Peyer's patch (tissue), 4 donors: ENCODE results near the gene SCCPDH. TPM values are rescaled to one million over a fixed set of nuclear protein-coding genes. Genes with fewer than 3 reads are reported as not detected.
A peak's percentile ranks its signal among the peaks of the same experiment; 100 is the strongest.

Source experiments
- DNase-seq, 3 donors: peaks; one replicate each; pipeline ENCODE4 v3.0.0-alpha.2; 2017 to 2019
- H3K27ac ChIP-seq, 4 donors: fragments of 200-600 bp; sonication (generic); one replicate each; pipeline ENCODE4 v1.5.1; 2016 to 2019
- H3K27me3 ChIP-seq, 2 donors: fragments of 200-600 bp; sonication (generic); one replicate each; pipeline ENCODE4 v1.5.1; 2019
- H3K36me3 ChIP-seq, 3 donors: fragments of 200-600 bp; sonication (generic); one replicate each; pipeline ENCODE4 v1.5.1; 2016 to 2019
- H3K4me1 ChIP-seq, 4 donors: fragments of 200-600 bp; sonication (generic); one replicate each; pipeline ENCODE4 v1.5.1; 2016 to 2019
- H3K4me3 ChIP-seq, 4 donors: fragments of 200-600 bp; sonication (generic); 1 replicate in 3 of 4; 2 replicates in 1 of 4; pipeline ENCODE4 v1.5.1; 2016 to 2019; ENCODE audit warnings: mild to moderate bottlenecking in 1 of 4
- H3K9me3 ChIP-seq, 4 donors: fragments of 200-600 bp; sonication (generic); one replicate each; pipeline ENCODE4 v1.5.1; 2016 to 2019; ENCODE audit warnings: mild to moderate bottlenecking in 1 of 4
- POLR2A ChIP-seq, 2 donors: fragments of 450-650 bp; IDR thresholded peaks; one replicate each; pipeline ENCODE4 v1.5.1; 2017; ENCODE audit warnings: antibody characterized with exemption in 2 of 2, mild to moderate bottlenecking in 2 of 2, moderate library complexity in 2 of 2
- total RNA-seq, 4 donors: library from RNA; depleted of rRNA; stranded (reverse); fragments of >200 nt; gene quantifications; one replicate each; pipeline ENCODE4 v1.1.0, GENCODE V29; 2016
- TF ChIP-seq, protein P1 (sequence below), 6 experiments: fragments of 450-650 bp in 4 of 6; fragments of 200-600 bp in 2 of 6; sonication (generic) in 1 of 6; IDR thresholded peaks; one replicate each; pipeline ENCODE4 v1.5.1; 2017 to 2019; ENCODE audit warnings: antibody characterized with exemption in 6 of 6, mild to moderate bottlenecking in 3 of 6, moderate library complexity in 1 of 6

The SCCPDH gene
- total RNA-seq, 4 donors from 2014 or later: 14.0 to 67.1 (median 33.9) TPM

DNA sequence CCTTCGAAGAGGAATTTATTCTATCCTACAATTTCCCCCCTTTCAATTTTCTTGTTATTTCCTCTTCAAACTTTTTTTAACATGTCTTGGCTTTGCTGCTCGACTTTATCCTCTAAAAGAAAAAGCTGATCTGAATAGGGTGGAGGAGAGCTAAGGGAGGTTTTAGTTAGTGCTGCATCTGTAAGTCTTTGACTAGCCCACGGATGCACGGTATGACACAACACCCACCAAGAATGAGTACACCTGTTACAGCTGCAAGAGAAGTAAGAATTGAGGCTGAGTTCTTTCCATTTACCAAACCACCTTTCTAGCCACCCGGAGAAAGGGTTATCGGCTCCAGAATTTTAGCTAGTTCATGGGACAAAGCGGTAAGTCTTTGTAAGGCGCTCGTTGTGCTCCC lies 23.8 kb downstream of the SCCPDH start:
- Histone ChIP-seq H3K27me3 (no peaks in the 10 kb centered on the region), H3K36me3 (peaks cover 0 to 10% (median 0%) of the 10 kb centered on the region in 3 donors), H3K4me1 (no peaks in the 10 kb centered on the region), H3K9me3 (no peaks in the 10 kb centered on the region), H3K27ac (no peak overlapping the region), H3K4me3 (no peak overlapping the region)
- TF ChIP-seq POLR2A (IDR thresholded peaks at IDR 0.05): no peak
- TF ChIP-seq, protein P1, sequence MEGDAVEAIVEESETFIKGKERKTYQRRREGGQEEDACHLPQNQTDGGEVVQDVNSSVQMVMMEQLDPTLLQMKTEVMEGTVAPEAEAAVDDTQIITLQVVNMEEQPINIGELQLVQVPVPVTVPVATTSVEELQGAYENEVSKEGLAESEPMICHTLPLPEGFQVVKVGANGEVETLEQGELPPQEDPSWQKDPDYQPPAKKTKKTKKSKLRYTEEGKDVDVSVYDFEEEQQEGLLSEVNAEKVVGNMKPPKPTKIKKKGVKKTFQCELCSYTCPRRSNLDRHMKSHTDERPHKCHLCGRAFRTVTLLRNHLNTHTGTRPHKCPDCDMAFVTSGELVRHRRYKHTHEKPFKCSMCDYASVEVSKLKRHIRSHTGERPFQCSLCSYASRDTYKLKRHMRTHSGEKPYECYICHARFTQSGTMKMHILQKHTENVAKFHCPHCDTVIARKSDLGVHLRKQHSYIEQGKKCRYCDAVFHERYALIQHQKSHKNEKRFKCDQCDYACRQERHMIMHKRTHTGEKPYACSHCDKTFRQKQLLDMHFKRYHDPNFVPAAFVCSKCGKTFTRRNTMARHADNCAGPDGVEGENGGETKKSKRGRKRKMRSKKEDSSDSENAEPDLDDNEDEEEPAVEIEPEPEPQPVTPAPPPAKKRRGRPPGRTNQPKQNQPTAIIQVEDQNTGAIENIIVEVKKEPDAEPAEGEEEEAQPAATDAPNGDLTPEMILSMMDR (IDR thresholded peaks at IDR 0.05): no peak
- DNase-seq: no peak

DNA sequence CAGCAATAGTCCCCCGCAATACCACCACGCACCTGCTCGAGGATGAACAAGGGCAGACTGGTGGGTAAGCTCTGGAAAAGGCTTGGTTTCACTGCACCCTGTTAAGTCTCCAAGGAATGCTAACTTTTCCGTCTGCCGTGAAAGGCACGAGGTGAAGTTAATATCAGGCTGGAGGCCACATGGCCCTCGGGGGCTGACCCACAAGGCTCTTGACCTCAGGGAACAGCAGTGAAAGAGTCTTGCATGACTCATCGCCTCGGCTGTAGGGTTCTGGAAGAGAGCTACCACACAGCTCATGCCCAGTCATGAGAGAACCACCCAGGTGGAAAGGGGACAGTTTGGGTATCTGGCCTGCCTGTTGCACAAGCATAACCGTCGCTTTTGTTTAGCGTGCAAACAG lies 24.7 kb downstream of the SCCPDH start:
- DNase-seq: no peak
- peaks cover 0 to 9% (median 0%) of the 10 kb centered on the region in 3 donors for H3K36me3 ChIP-seq
- no peak overlapping the region for H3K4me3 ChIP-seq
- no peaks in the 10 kb centered on the region for H3K9me3 ChIP-seq
- no peaks in the 10 kb centered on the region for H3K4me1 ChIP-seq
- no peak overlapping the region for H3K27ac ChIP-seq
- TF ChIP-seq, protein P1 (IDR thresholded peaks at IDR 0.05): no peak
- no peak for TF ChIP-seq POLR2A (IDR thresholded peaks at IDR 0.05)
- H3K27me3 ChIP-seq: no peaks in the 10 kb centered on the region

DNA sequence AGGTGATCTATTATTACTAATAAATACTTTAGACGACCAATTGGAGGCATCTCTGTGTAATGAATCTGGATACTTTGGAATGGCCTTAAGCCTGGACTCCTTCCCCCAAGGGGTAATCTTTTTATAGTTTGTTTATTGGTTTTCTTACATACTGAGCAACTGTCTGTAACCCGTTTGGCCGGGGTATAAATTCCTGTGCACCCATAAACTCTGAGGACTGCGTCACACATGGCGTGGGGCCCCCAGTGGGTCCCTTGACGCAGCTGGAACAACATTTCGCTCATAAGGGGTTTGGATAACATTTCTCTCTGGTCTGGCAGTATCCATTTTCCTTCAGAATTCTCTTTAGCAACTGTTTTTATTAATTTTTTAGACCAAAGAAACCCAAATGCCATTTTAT lies 26.5 kb downstream of the SCCPDH start:
- TF ChIP-seq, protein P1 (IDR thresholded peaks at IDR 0.05): no peak
- TF ChIP-seq POLR2A (IDR thresholded peaks at IDR 0.05): no peak
- H3K27ac ChIP-seq: no peak overlapping the region
- H3K9me3 ChIP-seq: no peaks in the 10 kb centered on the region
- H3K4me1 ChIP-seq: no peaks in the 10 kb centered on the region
- H3K27me3 ChIP-seq: no peaks in the 10 kb centered on the region
- no peak for DNase-seq
- no peaks in the 10 kb centered on the region for H3K36me3 ChIP-seq
- no peak overlapping the region for H3K4me3 ChIP-seq

DNA sequence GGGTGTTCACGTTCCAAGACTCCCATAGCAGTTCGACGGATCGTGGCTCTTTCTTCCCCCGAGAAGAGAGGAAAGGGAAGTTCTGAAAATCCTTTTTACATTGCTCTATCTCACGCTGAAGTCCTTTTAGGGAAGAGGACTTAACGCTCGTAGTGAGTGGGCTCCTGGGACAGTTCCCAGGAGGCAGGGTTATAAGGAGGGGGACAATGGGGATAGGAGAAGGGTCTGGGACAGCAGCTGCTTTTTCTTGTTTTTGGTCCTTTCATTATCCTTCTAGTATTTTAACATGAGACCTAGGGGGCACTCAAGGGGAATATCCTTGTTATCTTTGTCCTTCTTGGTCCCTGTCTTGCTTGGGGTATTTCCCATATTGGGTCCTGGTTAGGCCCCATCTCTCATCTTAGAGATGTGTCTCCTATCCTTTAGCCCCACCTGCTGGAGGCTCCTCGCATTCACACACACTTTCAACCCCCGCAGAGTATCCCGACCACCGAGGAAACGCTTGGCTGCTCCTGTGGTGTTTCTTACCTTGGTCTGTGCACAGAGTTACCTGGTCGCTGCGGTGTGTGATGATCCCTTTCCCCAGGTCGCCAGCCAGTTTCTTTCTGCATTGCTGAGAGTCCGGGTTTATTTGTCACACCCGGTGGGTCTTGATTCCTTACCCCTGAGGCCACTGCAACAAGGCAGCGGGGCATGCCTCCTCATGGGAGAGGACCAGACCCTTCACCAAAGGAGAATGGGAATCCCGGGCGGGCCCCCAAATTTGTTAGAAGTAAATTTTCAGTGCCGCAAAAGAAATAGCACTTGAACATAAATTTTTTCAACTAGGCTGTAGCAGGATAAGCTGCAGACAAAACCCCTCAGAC lies 29.7 kb downstream of the SCCPDH start:
- TF ChIP-seq POLR2A (IDR thresholded peaks at IDR 0.05): no peak
- TF ChIP-seq, protein P1 (IDR thresholded peaks at IDR 0.05): peak; percentile 28 to 76 (median 66)
- no peak overlapping the region for H3K27ac ChIP-seq
- no peaks in the 10 kb centered on the region for H3K9me3 ChIP-seq
- H3K4me1 ChIP-seq: no peaks in the 10 kb centered on the region
- peak; percentile 54 to 79 (median 64) for DNase-seq
- H3K4me3 ChIP-seq: no peak overlapping the region
- peaks cover 0 to 5% (median 0%) of the 10 kb centered on the region in 3 donors for H3K36me3 ChIP-seq
- no peaks in the 10 kb centered on the region for H3K27me3 ChIP-seq

DNA sequence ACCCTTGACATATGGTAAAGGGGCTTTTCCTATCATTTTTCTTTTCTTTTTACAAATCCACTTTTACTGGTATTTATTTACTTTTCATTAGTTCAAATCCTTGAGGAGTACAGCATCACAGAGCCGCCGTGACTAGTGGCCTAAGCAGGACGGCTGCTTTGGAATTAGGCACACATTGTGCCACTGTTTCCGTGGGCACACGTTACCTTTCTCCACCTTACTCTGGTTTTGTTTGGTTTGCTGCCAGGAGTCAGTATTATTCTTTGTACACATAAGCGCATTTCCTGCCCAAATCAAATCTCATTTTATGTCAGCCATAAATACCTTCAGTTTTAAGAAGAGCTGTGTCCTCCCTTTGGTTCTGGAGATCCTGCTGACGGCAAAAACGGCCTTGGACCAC lies 31.2 kb downstream of the SCCPDH start:
- H3K27me3 ChIP-seq: no peaks in the 10 kb centered on the region
- TF ChIP-seq POLR2A (IDR thresholded peaks at IDR 0.05): no peak
- TF ChIP-seq, protein P1 (IDR thresholded peaks at IDR 0.05): no peak
- no peak overlapping the region for H3K4me3 ChIP-seq
- peaks cover 0 to 10% (median 0%) of the 10 kb centered on the region in 3 donors for H3K36me3 ChIP-seq
- no peaks in the 10 kb centered on the region for H3K4me1 ChIP-seq
- no peaks in the 10 kb centered on the region for H3K9me3 ChIP-seq
- no peak for DNase-seq
- H3K27ac ChIP-seq: no peak overlapping the region
